ENCODE data around the gene IFITM10.

DNA sequence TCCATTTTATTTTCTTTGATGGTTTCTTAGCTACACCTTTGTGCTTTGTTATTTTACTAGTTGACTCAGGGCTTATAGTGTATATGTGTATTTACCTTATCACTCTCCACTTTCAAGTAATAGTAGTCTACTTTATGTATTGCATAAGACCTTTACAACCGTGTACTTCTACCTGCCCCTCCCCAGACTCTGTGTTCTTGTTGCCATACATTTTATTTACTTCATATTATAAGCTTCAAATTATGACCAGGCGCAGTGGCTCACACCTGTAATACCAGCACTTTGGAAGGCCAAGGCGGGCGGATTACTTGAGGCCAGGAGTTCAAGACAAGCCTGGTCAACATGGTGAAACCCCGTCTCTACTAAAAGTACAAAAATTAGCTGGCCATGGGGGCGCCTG lies 41.5 kb upstream of the IFITM10 start:
- TF ChIP-seq, protein P1, sequence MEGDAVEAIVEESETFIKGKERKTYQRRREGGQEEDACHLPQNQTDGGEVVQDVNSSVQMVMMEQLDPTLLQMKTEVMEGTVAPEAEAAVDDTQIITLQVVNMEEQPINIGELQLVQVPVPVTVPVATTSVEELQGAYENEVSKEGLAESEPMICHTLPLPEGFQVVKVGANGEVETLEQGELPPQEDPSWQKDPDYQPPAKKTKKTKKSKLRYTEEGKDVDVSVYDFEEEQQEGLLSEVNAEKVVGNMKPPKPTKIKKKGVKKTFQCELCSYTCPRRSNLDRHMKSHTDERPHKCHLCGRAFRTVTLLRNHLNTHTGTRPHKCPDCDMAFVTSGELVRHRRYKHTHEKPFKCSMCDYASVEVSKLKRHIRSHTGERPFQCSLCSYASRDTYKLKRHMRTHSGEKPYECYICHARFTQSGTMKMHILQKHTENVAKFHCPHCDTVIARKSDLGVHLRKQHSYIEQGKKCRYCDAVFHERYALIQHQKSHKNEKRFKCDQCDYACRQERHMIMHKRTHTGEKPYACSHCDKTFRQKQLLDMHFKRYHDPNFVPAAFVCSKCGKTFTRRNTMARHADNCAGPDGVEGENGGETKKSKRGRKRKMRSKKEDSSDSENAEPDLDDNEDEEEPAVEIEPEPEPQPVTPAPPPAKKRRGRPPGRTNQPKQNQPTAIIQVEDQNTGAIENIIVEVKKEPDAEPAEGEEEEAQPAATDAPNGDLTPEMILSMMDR (IDR thresholded peaks at IDR 0.05), result no peak
- TF ChIP-seq POLR2AphosphoS5 (IDR thresholded peaks at IDR 0.05; ENCODE audit: insufficient read depth in 1 of 2, low read depth in 1 of 2), result no peak
